ENCODE measurements around the gene MTX3. TPM values are rescaled to one million over a fixed set of nuclear protein-coding genes. Genes with fewer than 3 reads are reported as not detected.
A peak's percentile ranks its signal among the peaks of the same experiment; 100 is the strongest.

MTX3 gene
- polyA plus RNA-seq, 6 donors from 2014 or later, result 1.1 to 4.8 (median 3.1) TPM; not detected in 1

- peaks cover 2 to 13% (median 9%) of the 10 kb centered on the region in 3 donors for H3K27me3 Mint-ChIP-seq
- H3K4me1 Mint-ChIP-seq, result no peaks in the 10 kb centered on the region
- H3K9me3 Mint-ChIP-seq, result peaks cover 0 to 8% (median 0%) of the 10 kb centered on the region in 7 donors
- H3K27ac Mint-ChIP-seq, result no peak overlapping the region
- no peak overlapping the region for H3K4me3 Mint-ChIP-seq
- ATAC-seq (ENCODE audit: low read depth in 2 of 2) (no peak), DNase-seq (no peak)
- peaks cover 0 to 7% of the 10 kb centered on the region in 2 donors for H3K36me3 Mint-ChIP-seq
These were observed 43.5 kb downstream of the MTX3 start for GRCh38 chr5:79947567-79947966.

DNA sequence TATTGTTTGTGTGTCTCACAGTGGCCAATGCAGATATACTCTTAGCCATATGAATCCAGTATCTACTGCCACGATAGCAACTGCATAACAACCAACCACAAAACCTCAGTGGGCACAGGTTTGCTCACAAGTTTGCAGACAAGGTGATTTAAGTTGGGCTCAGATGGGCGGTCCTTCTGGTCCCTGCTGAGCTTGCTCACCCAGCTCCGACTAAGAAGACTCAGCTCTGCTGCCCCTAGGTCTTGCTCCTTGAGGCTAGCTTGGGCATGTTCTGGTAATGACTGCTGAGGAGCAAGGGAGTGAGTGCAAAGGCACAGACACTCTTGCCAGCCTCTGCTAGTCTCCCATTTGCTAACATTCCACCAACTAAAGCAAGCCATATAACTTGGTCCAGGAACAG is 52.6 kb downstream of the MTX3 start:
- peaks cover 0 to 13% (median 6%) of the 10 kb centered on the region in 3 donors for H3K27me3 Mint-ChIP-seq
- H3K4me1 Mint-ChIP-seq, result no peaks in the 10 kb centered on the region
- peak overlapping the region in 1 of 6 donors; percentile 56 for H3K27ac Mint-ChIP-seq
- H3K36me3 Mint-ChIP-seq, result no peaks in the 10 kb centered on the region
- H3K9me3 Mint-ChIP-seq, result no peaks in the 10 kb centered on the region
- ATAC-seq (ENCODE audit: low read depth in 2 of 2), result no peak
- DNase-seq, result no peak
- H3K4me3 Mint-ChIP-seq, result no peak overlapping the region

DNA sequence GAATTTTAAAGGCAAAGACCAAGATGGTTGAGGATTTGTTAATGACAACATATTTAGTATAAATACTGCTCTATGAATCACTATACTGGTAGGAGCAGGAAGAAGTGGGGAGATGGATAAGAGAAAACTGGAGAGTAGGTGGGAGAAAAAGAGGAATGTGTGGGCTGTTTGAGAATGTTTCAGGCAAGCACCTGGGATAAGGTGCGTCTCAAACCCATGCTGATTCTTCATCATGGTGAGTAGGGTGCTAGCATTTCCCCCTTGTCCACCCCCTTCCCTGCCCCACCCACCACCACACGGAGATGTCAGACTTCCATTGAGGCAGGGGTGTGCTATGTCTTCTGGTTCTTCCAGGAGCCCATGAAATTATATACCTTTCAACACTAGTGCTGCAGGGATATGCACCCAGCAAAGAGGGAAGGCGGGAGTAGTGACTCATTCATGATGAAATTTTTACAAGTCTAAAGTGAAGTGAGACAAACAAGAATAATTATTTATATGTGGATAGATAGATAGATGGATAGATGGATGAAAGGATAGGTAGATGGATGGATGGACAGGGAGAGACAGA is 54.3 kb downstream of the MTX3 start:
- H3K4me3 Mint-ChIP-seq, result no peak overlapping the region
- no peak overlapping the region for H3K27ac Mint-ChIP-seq
- DNase-seq, result no peak
- no peaks in the 10 kb centered on the region for H3K9me3 Mint-ChIP-seq
- no peak for ATAC-seq (ENCODE audit: low read depth in 2 of 2)
- H3K36me3 Mint-ChIP-seq, result no peaks in the 10 kb centered on the region
- H3K27me3 Mint-ChIP-seq, result peaks cover 0 to 13% (median 6%) of the 10 kb centered on the region in 3 donors
- no peaks in the 10 kb centered on the region for H3K4me1 Mint-ChIP-seq

DNA sequence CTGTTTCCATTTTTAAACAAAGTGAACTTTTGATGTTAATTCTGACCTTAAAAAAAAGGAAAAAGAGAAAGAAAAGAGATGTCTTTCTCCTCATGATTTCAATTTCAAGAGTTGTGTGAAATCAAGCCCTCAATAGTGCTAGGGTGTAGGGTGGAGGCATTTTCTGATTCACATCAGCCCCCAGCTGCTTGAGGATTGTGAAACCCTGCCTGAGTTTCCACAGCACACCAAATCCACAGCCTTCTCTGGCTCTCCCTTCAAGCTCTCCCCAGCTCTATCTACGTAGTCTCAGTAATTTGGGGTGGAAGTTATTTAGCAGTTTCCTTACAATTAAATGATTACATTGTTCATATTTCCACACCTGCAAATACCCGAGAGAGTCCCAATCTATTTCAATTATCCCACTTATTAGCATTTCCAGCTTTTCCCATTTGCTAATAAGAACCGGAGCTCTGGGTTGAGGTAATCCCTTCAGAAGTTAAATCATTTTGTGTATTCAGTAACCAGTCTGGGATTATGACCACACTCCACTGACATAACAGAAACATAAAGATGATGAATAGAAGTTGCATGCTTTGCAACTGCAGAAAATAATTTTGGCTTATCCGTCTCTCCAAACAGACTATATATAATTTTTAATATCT is 54.9 kb downstream of the MTX3 start:
- H3K27ac Mint-ChIP-seq, result no peak overlapping the region

DNA sequence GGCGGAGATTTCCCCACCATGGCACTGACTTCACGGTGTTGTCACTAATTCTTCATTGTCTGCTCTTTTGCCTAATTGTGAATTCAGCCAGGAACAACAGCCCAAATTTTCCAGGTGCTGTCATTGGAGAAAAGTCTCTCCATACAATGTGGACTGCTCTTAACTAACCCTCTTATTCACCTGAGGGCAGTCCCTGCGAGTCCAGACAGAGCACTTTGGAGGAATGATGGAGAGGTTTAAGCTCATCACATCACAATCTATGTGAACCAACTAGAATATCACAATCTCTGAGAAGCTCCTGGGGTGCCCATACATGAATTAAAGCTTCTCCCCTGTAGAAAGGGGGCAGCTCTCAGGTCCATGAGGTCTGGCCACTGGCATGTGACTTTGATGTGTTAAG is 56.4 kb downstream of the MTX3 start:
- Mint-ChIP-seq H3K36me3 (no peaks in the 10 kb centered on the region), H3K27me3 (peaks cover 0 to 13% (median 6%) of the 10 kb centered on the region in 3 donors), H3K4me1 (no peaks in the 10 kb centered on the region)

More for the DNA sequence above, 54.9 kb downstream of the MTX3 start:
- no peak overlapping the region for H3K4me3 Mint-ChIP-seq
- DNase-seq, result no peak
- peaks cover 0 to 13% (median 6%) of the 10 kb centered on the region in 3 donors for H3K27me3 Mint-ChIP-seq
- ATAC-seq (ENCODE audit: low read depth in 2 of 2), result no peak
- no peaks in the 10 kb centered on the region for H3K9me3 Mint-ChIP-seq
- H3K4me1 Mint-ChIP-seq, result no peaks in the 10 kb centered on the region
- no peaks in the 10 kb centered on the region for H3K36me3 Mint-ChIP-seq

GRCh38 chr5:79932510-79933504 is 58.3 kb downstream of the MTX3 start:
- DNase-seq (no peak), ATAC-seq (ENCODE audit: low read depth in 2 of 2) (no peak)
- H3K36me3 Mint-ChIP-seq, result no peaks in the 10 kb centered on the region
- peaks cover 0 to 13% (median 6%) of the 10 kb centered on the region in 3 donors for H3K27me3 Mint-ChIP-seq
- H3K27ac Mint-ChIP-seq, result no peak overlapping the region
- H3K4me1 Mint-ChIP-seq, result no peaks in the 10 kb centered on the region
- no peak overlapping the region for H3K4me3 Mint-ChIP-seq
- no peaks in the 10 kb centered on the region for H3K9me3 Mint-ChIP-seq

More for the DNA sequence above, 56.4 kb downstream of the MTX3 start:
- no peak for DNase-seq
- Mint-ChIP-seq H3K27ac (no peak overlapping the region), H3K9me3 (no peaks in the 10 kb centered on the region), H3K4me3 (no peak overlapping the region)
- no peak for ATAC-seq (ENCODE audit: low read depth in 2 of 2)

GRCh38 chr5:79931866-79932265 is 59.2 kb downstream of the MTX3 start:
- no peaks in the 10 kb centered on the region for H3K4me1 Mint-ChIP-seq
- no peak for ATAC-seq (ENCODE audit: low read depth in 2 of 2)
- no peak overlapping the region for H3K4me3 Mint-ChIP-seq
- H3K27ac Mint-ChIP-seq, result no peak overlapping the region
- no peaks in the 10 kb centered on the region for H3K9me3 Mint-ChIP-seq
- no peak for DNase-seq
- H3K27me3 Mint-ChIP-seq, result peaks cover 0 to 7% (median 6%) of the 10 kb centered on the region in 3 donors
- H3K36me3 Mint-ChIP-seq, result no peaks in the 10 kb centered on the region

- Mint-ChIP-seq H3K36me3 (no peaks in the 10 kb centered on the region), H3K4me3 (no peak overlapping the region), H3K27ac (no peak overlapping the region), H3K4me1 (no peaks in the 10 kb centered on the region), H3K27me3 (peaks cover 0 to 3% (median 2%) of the 10 kb centered on the region in 3 donors), H3K9me3 (no peaks in the 10 kb centered on the region)
- no peak for ATAC-seq (ENCODE audit: low read depth in 2 of 2)
- no peak for DNase-seq
These were observed 59.7 kb downstream of the MTX3 start for GRCh38 chr5:79931409-79931808.

DNA sequence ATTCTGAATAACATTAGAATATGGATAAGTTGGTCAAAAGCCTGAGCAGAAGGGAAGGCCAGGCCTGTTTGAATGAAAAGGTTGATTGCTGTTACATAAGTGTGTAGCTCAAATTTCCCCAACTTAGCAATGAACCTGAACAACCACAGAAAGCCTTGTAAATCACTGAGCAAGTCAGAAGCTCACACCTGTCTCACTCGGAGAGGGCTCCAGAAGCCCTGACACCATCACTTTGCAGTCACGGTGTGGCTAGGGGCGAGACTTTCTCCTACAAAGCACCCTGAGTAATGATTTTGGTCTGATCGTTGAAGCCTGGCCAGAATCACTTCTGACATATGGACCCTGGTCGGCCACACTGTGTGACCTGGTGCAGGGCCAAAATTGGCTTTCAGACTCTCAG is 62.0 kb downstream of the MTX3 start:
- ATAC-seq (ENCODE audit: low read depth in 2 of 2), result no peak
- peak overlapping the region in 1 of 6 donors; percentile 24 for H3K27ac Mint-ChIP-seq
- no peaks in the 10 kb centered on the region for H3K4me1 Mint-ChIP-seq
- peaks cover 0 to 5% (median 0%) of the 10 kb centered on the region in 7 donors for H3K9me3 Mint-ChIP-seq
- DNase-seq, result no peak
- H3K36me3 Mint-ChIP-seq, result no peaks in the 10 kb centered on the region
- no peaks in the 10 kb centered on the region for H3K27me3 Mint-ChIP-seq
- H3K4me3 Mint-ChIP-seq, result no peak overlapping the region

Other genes starting within 250 kb of the MTX3 start
- under 1 TPM in 1 of 6 donors, not detected in 5; 0.17 TPM for gene THBS4, start 44.1 kb upstream of the MTX3 start, polyA plus RNA-seq (ENCODE audit: low read depth in 6 of 6)

All from naive B cell (primary cell).